ENCODE measurements around the gene ERI2.

GRCh38 chr16:20791923-20792612 lies 14.2 kb downstream of the ERI2 start:
- TF ChIP-seq USF1 (IDR thresholded peaks at IDR 0.05), result no peak
- no peak for TF ChIP-seq EP300 (IDR thresholded peaks at IDR 0.05; ENCODE audit: borderline replicate concordance)
- no peak for TF ChIP-seq TAF1 (IDR thresholded peaks at IDR 0.05; ENCODE audit: low read depth)
- no peak for TF ChIP-seq REST (IDR thresholded peaks at IDR 0.05; ENCODE audit: low read depth)
- no peak for TF ChIP-seq MAX (IDR thresholded peaks at IDR 0.05)
- no peak for TF ChIP-seq EGR1 (IDR thresholded peaks at IDR 0.05)
- TF ChIP-seq RAD21 (IDR thresholded peaks at IDR 0.05; ENCODE audit: low read depth), result no peak
- no peak for TF ChIP-seq YY1 (IDR thresholded peaks at IDR 0.05; ENCODE audit: low read depth)
- TF ChIP-seq TEAD4 (IDR thresholded peaks at IDR 0.05), result no peak
- TF ChIP-seq CREB1 (IDR thresholded peaks at IDR 0.05; ENCODE audit: low read depth), result no peak
- TF ChIP-seq NFIC (IDR thresholded peaks at IDR 0.05), result no peak
- no peak for TF ChIP-seq TCF12 (IDR thresholded peaks at IDR 0.05; ENCODE audit: low read depth)
- no peak for TF ChIP-seq ZBTB7A (IDR thresholded peaks at IDR 0.05; ENCODE audit: low read depth)
- TF ChIP-seq FOXM1 (IDR thresholded peaks at IDR 0.05; ENCODE audit: borderline replicate concordance, low read depth), result no peak
